HepG2 (cell line): ENCODE data around the gene RLN3. TPM values are rescaled to one million over a fixed set of nuclear protein-coding genes. Genes with fewer than 3 reads are reported as not detected.
A peak's percentile ranks its signal among the peaks of the same experiment; 100 is the strongest.

Experiments used
- ARID5B ChIP-seq: IDR thresholded peaks from 2 replicates; pipeline ENCODE4 v1.4.0; 2020; ENCODE audit warnings: mild to moderate bottlenecking, missing genetic modification reagents
- ELF3 ChIP-seq: IDR thresholded peaks from 2 replicates; pipeline ENCODE4 v1.6.1; 2016; ENCODE audit warnings: missing genetic modification reagents, missing compliant biosample characterization
- FOSL2 ChIP-seq: sonication (generic); formaldehyde crosslinking; IDR thresholded peaks from 2 replicates; pipeline ENCODE4 v1.4.0; 2020; ENCODE audit warnings: missing genetic modification reagents
- FOXA1 ChIP-seq, 2 experiments: fragments of 450-650 bp in 1 of 2; sonication (generic) in 1 of 2; formaldehyde crosslinking in 1 of 2; IDR thresholded peaks; 2 replicates each; pipeline versions ENCODE4 v1.4.0 to v1.6.1; 2016 to 2020; ENCODE audit warnings: missing genetic modification reagents in 1 of 2
- HMG20B ChIP-seq: conservative IDR thresholded peaks from 2 replicates; pipeline ENCODE4 v1.6.1; 2016; ENCODE audit warnings: missing genetic modification reagents, missing compliant biosample characterization
- KDM1A ChIP-seq: IDR thresholded peaks from 2 replicates; pipeline ENCODE4 v1.6.1; 2016; ENCODE audit warnings: missing compliant biosample characterization
- MED1 ChIP-seq: sonication (generic); formaldehyde crosslinking; IDR thresholded peaks from 2 replicates; pipeline ENCODE4 v1.4.0; 2020; ENCODE audit warnings: missing genetic modification reagents
- NONO ChIP-seq, 2 experiments: fragments of 450-650 bp in 1 of 2; sonication (generic) in 1 of 2; formaldehyde crosslinking in 1 of 2; IDR thresholded peaks in 1 of 2; conservative IDR thresholded peaks in 1 of 2; 2 replicates each; pipeline versions ENCODE4 v1.6.1 to v1.8.0; 2017 to 2022; ENCODE audit warnings: mild to moderate bottlenecking in 1 of 2, missing genetic modification reagents in 1 of 2, moderate library complexity in 1 of 2
- NR2F2 ChIP-seq: IDR thresholded peaks from 2 replicates; pipeline ENCODE4 v1.6.1; 2012; ENCODE audit warnings: low read depth, inconsistent platforms, borderline replicate concordance
- POLR2G ChIP-seq: fragments of 200-400 bp; formaldehyde crosslinking; IDR thresholded peaks from 2 replicates; pipeline ENCODE4 v1.6.1; 2018; ENCODE audit warnings: mild to moderate bottlenecking, low read depth, low read length, moderate library complexity
- RCOR2 ChIP-seq: IDR thresholded peaks from 2 replicates; pipeline ENCODE4 v1.6.1; 2016; ENCODE audit warnings: missing biosample characterization, missing genetic modification reagents
- SAFB2 ChIP-seq: sonication (generic); formaldehyde crosslinking; IDR thresholded peaks from 2 replicates; pipeline ENCODE4 v1.5.1; 2020; ENCODE audit warnings: missing genetic modification reagents, low read depth, mild to moderate bottlenecking, borderline replicate concordance
- SNAPC2 ChIP-seq: sonication (generic); formaldehyde crosslinking; IDR thresholded peaks from 2 replicates; pipeline ENCODE4 v1.8.1; 2022; ENCODE audit warnings: mild to moderate bottlenecking, missing genetic modification reagents
- ZFAT ChIP-seq: sonication (generic); formaldehyde crosslinking; conservative IDR thresholded peaks from 2 replicates; pipeline ENCODE4 v1.8.1; 2023; ENCODE audit warnings: missing genetic modification reagents, inconsistent platforms
- ZNF207 ChIP-seq: fragments of 450-650 bp; IDR thresholded peaks from 2 replicates; pipeline ENCODE4 v1.6.1; 2016; ENCODE audit warnings: antibody characterized with exemption, borderline replicate concordance
- ZNF354B ChIP-seq: sonication (generic); formaldehyde crosslinking; IDR thresholded peaks from 2 replicates; pipeline ENCODE4 v1.8.0; 2022; ENCODE audit warnings: mild to moderate bottlenecking, missing genetic modification reagents
- ZNF570 ChIP-seq: sonication (generic); formaldehyde crosslinking; IDR thresholded peaks from 2 replicates; pipeline ENCODE4 v1.4.0; 2020; ENCODE audit warnings: mild to moderate bottlenecking, missing genetic modification reagents, borderline replicate concordance
- ZNF687 ChIP-seq: sonication (generic); formaldehyde crosslinking; IDR thresholded peaks from 2 replicates; pipeline ENCODE4 v1.5.1; 2020; ENCODE audit warnings: mild to moderate bottlenecking, missing genetic modification reagents, moderate library complexity
- ZNF749 ChIP-seq: sonication (generic); formaldehyde crosslinking; IDR thresholded peaks from 2 replicates; pipeline ENCODE4 v1.8.0; 2022; ENCODE audit warnings: mild to moderate bottlenecking, missing genetic modification reagents, moderate library complexity, borderline replicate concordance
- ZNF784 ChIP-seq: sonication (generic); formaldehyde crosslinking; IDR thresholded peaks from 2 replicates; pipeline ENCODE4 v1.5.1; 2020; ENCODE audit warnings: missing genetic modification reagents, mild to moderate bottlenecking, borderline replicate concordance
- polyA plus RNA-seq, 8 experiments: library from polyadenylated mRNA; depleted of rRNA in 3 of 8; stranded (reverse) in 7 of 8; unstranded in 1 of 8; fragments of >200 nt; fragmentation: Illumina TruSeq in 4 of 8; extraction: Trizol in 4 of 8; gene quantifications; 2 replicates each; pipeline versions ENCODE4 v1.2.1 to v1.2.3, GENCODE V29; 2011 to 2016; ENCODE audit warnings: low read depth in 4 of 8, missing spikeins in 1 of 8, mixed read lengths in 1 of 8; ENCODE audit not compliant: insufficient read depth in 1 of 8
- total RNA-seq, 5 experiments: library from RNA; depleted of rRNA; stranded (reverse); fragments of >200 nt; fragmentation: Illumina TruSeq; extraction: Trizol; gene quantifications; 2 replicates each; pipeline ENCODE4 v1.2.3, GENCODE V29; 2016; ENCODE audit warnings: low read depth in 1 of 5

The RLN3 gene
- total and polyA plus RNA-seq, 2 of the 13 experiments (the other 11 are each of a cell fraction or from before 2014, with no cell fraction given): not detected

- TF ChIP-seq ARID5B (CRISPR knock-in tag): peak; percentile 58
- TF ChIP-seq FOSL2 (CRISPR knock-in tag): peak; percentile 52; the same call in 1 of the 2 replicates
- TF ChIP-seq ELF3: peak; percentile 97
- TF ChIP-seq ZFAT (CRISPR knock-in tag): no peak
- TF ChIP-seq ZNF207: no peak
- TF ChIP-seq ZNF687 (CRISPR knock-in tag): no peak
- TF ChIP-seq RCOR2 (CRISPR knock-in tag): peak; percentile 60; the same call in 1 of the 2 replicates
- 0 out of 2 replicates have a peak, but pooled peaks have one; percentile 24 for TF ChIP-seq ZNF749 (CRISPR knock-in tag)
- TF ChIP-seq ZNF784 (CRISPR knock-in tag): 0 out of 2 replicates have a peak, but pooled peaks have one; percentile 69
- peak; percentile 56; the same call in 1 of the 2 replicates for TF ChIP-seq MED1 (CRISPR knock-in tag)
- TF ChIP-seq HMG20B (CRISPR knock-in tag): peak; percentile 60; the same call in 1 of the 2 replicates
- TF ChIP-seq SNAPC2 (CRISPR knock-in tag): peak; percentile 74; the same call in 1 of the 2 replicates
- no peak for TF ChIP-seq NONO (IDR thresholded peaks at IDR 0.05)
- 0 out of 2 replicates have a peak, but pooled peaks have one; percentile 23 for TF ChIP-seq NONO (CRISPR knock-in tag; conservative IDR thresholded peaks at IDR 0.05)
- TF ChIP-seq POLR2G: 0 out of 2 replicates have a peak, but pooled peaks have one; percentile 52
- TF ChIP-seq SAFB2 (CRISPR knock-in tag): no peak
- TF ChIP-seq ZNF570: no peak
- TF ChIP-seq ZNF354B (CRISPR knock-in tag): peak; percentile 86; the same call in 1 of the 2 replicates
- no peak for TF ChIP-seq FOXA1 (IDR thresholded peaks at IDR 0.05)
- TF ChIP-seq FOXA1 (CRISPR knock-in tag; IDR thresholded peaks at IDR 0.05): no peak
- TF ChIP-seq KDM1A (CRISPR knock-in tag): peak; percentile 58; the same call in 1 of the 2 replicates
- TF ChIP-seq NR2F2: peak; percentile 86
Observed at GRCh38 chr19:14023404-14024235, 4.3 kb upstream of the RLN3 start (continued).
